H1 (cell line): ENCODE data around the gene ZNF521.

Experiments used
- BACH1 ChIP-seq: IDR thresholded peaks from 2 replicates; pipeline ENCODE4 v1.6.1; 2012; ENCODE audit warnings: low read length, improper control_type of control experiment
- CTCF ChIP-seq, 3 experiments: IDR thresholded peaks; 1 replicate in 2 of 3; 2 replicates in 1 of 3; pipeline versions ENCODE4 v1.5.1 to v1.6.1; 2011; ENCODE audit warnings: low read length in 3 of 3, mild to moderate bottlenecking in 3 of 3, inconsistent platforms in 2 of 3, low read depth in 1 of 3, moderate library complexity in 1 of 3; ENCODE audit not compliant: insufficient read depth in 1 of 3; ENCODE audit errors: control extremely low read depth in 1 of 3
- EP300 ChIP-seq, 2 experiments: IDR thresholded peaks; 1 replicate in 1 of 2; 2 replicates in 1 of 2; pipeline ENCODE4 v1.6.1; 2011 to 2012; ENCODE audit warnings: low read depth in 2 of 2, low read length in 2 of 2, mild to moderate bottlenecking in 2 of 2, borderline replicate concordance in 1 of 2, inconsistent platforms in 1 of 2, moderate library complexity in 1 of 2
- JUN ChIP-seq: IDR thresholded peaks from 2 replicates; pipeline ENCODE4 v1.6.1; 2011; ENCODE audit warnings: low read depth, mild to moderate bottlenecking, improper control_type of control experiment, low read length
- SRF ChIP-seq: IDR thresholded peaks from 2 replicates; pipeline ENCODE4 v1.6.1; 2011; ENCODE audit warnings: mild to moderate bottlenecking, low read depth, low read length, moderate library complexity

GRCh38 chr18:25062720-25063119 is 289.2 kb downstream of the ZNF521 start:
- no peak for TF ChIP-seq SRF
- no peak for TF ChIP-seq CTCF (IDR thresholded peaks at IDR 0.05; ENCODE audit: control extremely low read depth in 1 of 3, insufficient read depth in 1 of 3, low read depth in 1 of 3, low read length in 3 of 3)
- no peak for TF ChIP-seq BACH1
- no peak for TF ChIP-seq EP300 (IDR thresholded peaks at IDR 0.05; ENCODE audit: borderline replicate concordance in 1 of 2, low read depth in 2 of 2, low read length in 2 of 2)
- TF ChIP-seq JUN: no peak
